Measurements from ENCODE around the gene CHI3L1.

The CHI3L1 gene

DNA sequence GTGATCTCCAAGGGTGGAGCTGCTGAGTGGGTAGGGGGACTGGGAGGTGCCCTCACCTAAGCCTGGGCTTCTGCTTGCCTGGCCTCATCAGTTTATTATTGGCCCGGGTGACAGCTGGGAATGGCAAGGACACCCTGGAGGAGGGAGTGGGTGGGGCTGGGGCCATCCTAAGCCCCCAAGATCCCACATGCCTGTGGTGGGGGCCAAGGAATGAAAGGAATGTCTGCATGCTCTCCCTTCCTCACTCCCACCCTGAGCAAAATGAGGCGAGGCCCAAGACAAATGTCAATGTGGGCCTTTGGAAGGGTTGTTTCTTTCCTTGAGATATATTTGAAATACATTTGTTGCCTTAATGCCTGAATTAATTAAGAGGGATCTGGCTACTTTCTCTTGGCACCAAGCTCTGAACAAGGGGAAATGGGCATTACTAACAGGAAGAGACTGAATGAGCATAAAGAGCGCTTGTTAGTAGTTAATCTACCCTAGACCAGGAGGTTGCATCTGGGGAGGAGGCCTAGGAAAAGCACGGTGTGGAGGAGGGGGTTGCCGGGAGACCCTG lies 19.7 kb upstream of the CHI3L1 start:
- no peaks in the 10 kb centered on the region for H3K27me3 ChIP-seq (ENCODE audit: insufficient read depth, low read depth)
- no peaks in the 10 kb centered on the region for H3K36me3 ChIP-seq (ENCODE audit: insufficient read depth)
- no peaks in the 10 kb centered on the region for H3K4me1 ChIP-seq (ENCODE audit: low read depth, poor library complexity, severe bottlenecking)
- H3K27ac ChIP-seq = no peak overlapping the region
- no peak overlapping the region for H3K9ac ChIP-seq
- H3K4me2 ChIP-seq = no peak overlapping the region
- H2AFZ ChIP-seq (ENCODE audit: low read depth) = no peak overlapping the region
- no peaks in the 10 kb centered on the region for H3K79me2 ChIP-seq (ENCODE audit: insufficient read depth, low read depth)
- TF ChIP-seq, protein P1, sequence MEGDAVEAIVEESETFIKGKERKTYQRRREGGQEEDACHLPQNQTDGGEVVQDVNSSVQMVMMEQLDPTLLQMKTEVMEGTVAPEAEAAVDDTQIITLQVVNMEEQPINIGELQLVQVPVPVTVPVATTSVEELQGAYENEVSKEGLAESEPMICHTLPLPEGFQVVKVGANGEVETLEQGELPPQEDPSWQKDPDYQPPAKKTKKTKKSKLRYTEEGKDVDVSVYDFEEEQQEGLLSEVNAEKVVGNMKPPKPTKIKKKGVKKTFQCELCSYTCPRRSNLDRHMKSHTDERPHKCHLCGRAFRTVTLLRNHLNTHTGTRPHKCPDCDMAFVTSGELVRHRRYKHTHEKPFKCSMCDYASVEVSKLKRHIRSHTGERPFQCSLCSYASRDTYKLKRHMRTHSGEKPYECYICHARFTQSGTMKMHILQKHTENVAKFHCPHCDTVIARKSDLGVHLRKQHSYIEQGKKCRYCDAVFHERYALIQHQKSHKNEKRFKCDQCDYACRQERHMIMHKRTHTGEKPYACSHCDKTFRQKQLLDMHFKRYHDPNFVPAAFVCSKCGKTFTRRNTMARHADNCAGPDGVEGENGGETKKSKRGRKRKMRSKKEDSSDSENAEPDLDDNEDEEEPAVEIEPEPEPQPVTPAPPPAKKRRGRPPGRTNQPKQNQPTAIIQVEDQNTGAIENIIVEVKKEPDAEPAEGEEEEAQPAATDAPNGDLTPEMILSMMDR (conservative IDR thresholded peaks at IDR 0.05; ENCODE audit: low read depth, low read length) = no peak
- H4K20me1 ChIP-seq (ENCODE audit: insufficient read depth) = no peaks in the 10 kb centered on the region
- H3K4me3 ChIP-seq (IDR thresholded peaks at IDR 0.05; ENCODE audit: insufficient read depth, low read depth, low read length) = no peak overlapping the region

DNA sequence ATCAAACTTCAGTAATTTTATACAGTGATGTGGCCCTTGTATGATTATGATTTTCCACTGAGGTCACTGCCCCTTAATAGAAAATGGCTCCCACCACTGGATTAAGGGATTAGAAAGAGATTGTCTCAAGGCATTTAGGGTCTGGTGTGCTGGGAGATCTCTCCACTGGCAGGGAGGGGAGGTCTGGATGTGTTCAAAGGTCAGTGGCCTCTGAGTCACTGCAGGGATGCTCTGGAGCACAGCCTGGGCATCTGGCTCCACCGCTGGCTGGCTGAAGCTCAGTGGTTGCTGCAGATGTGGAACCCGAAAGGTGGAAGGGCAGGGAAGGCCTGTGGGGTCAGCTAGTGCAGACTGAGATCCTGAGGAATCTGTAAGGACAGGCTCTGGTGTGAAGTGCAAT lies 18.3 kb upstream of the CHI3L1 start:
- no peaks in the 10 kb centered on the region for H3K27me3 ChIP-seq (ENCODE audit: insufficient read depth, low read depth)
- TF ChIP-seq, protein P1 (conservative IDR thresholded peaks at IDR 0.05; ENCODE audit: low read depth, low read length) = no peak
- H2AFZ ChIP-seq (ENCODE audit: low read depth) = no peak overlapping the region
- no peak overlapping the region for H3K9ac ChIP-seq
- no peaks in the 10 kb centered on the region for H4K20me1 ChIP-seq (ENCODE audit: insufficient read depth)
- no peak overlapping the region for H3K27ac ChIP-seq
- no peaks in the 10 kb centered on the region for H3K4me1 ChIP-seq (ENCODE audit: low read depth, poor library complexity, severe bottlenecking)
- H3K36me3 ChIP-seq (ENCODE audit: insufficient read depth) = no peaks in the 10 kb centered on the region
- H3K4me2 ChIP-seq = no peak overlapping the region
- no peaks in the 10 kb centered on the region for H3K79me2 ChIP-seq (ENCODE audit: insufficient read depth, low read depth)
- H3K4me3 ChIP-seq (IDR thresholded peaks at IDR 0.05; ENCODE audit: insufficient read depth, low read depth, low read length) = no peak overlapping the region

DNA sequence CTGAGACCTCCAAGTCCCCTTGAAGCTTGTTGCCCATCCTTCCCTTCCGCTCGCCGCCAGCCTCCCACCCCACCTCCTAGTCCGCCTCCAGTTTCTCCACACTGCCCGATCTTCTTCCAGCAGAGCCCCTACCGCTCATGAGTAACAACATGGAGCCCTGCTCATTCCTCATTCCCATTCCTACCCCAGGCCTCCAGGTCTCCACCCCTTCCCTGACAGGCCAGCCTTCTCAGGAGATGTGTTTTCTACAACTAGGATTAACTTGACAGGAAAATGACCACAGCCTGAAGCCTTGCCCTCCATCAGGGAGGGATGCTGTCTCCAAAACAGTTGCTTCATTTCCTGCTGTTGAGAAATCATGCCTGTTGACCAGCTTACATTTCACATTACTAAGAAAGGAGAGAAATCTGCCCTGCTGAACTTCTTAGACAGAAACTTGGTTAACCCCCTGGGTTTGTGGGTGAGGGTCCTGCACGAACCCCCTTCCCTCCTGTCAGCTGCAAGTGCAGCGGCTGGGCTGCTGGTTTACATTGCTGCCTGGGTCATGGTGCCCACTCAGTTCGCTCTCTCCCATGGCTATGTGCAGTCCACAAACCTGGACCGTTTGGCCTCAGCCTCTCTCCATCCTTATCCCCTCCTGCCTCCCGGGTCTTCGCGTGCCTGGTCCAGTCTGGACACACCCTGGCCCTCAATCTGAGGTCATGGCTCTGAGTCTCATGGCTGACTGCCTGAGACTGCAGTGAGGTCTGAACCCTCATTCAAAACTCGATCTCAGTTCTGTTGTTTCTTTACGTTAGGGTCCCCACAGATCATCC lies 16.1 kb upstream of the CHI3L1 start:
- TF ChIP-seq, protein P1 (conservative IDR thresholded peaks at IDR 0.05; ENCODE audit: low read depth, low read length) = no peak
- H2AFZ ChIP-seq (ENCODE audit: low read depth) = no peak overlapping the region
- H3K4me1 ChIP-seq (ENCODE audit: low read depth, poor library complexity, severe bottlenecking) = no peaks in the 10 kb centered on the region
- H3K4me2 ChIP-seq = no peak overlapping the region
- H3K27me3 ChIP-seq (ENCODE audit: insufficient read depth, low read depth) = no peaks in the 10 kb centered on the region
- H3K4me3 ChIP-seq (IDR thresholded peaks at IDR 0.05; ENCODE audit: insufficient read depth, low read depth, low read length) = no peak overlapping the region
- H3K79me2 ChIP-seq (ENCODE audit: insufficient read depth, low read depth) = no peaks in the 10 kb centered on the region
- H3K9ac ChIP-seq = no peak overlapping the region
- H3K36me3 ChIP-seq (ENCODE audit: insufficient read depth) = no peaks in the 10 kb centered on the region
- no peak overlapping the region for H3K27ac ChIP-seq
- no peaks in the 10 kb centered on the region for H4K20me1 ChIP-seq (ENCODE audit: insufficient read depth)

DNA sequence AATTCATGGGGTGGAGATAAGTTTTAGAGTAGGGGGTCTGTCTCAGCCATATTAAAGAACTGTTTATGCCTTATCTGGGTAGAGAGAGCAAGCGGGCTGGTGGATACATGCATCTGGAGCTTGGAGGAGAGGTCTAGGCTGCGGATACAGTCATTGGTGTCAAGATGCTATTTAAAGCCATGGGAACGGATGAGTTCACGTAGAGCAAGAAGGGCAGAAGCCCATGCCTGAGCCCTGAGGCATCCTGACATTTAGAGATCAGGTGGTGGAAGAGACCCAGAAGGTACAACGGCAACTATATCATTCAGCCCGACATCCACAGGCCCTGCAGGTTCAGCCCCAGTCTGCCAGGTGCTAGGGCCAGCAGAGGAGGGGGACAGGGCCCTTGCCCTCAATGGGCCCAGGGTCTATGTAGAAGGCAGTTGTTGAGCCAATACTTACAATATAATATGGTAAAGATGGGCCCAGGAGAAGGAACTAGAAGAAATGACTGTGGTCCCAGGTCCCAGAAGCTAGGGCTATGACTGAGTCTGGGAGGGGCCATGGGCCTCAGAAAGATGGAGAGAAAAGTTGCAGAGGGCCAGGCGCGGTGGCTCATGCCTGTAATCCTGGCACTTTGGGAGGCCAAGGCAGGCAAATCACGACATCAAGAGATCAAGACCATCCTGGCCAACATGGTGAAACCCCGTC lies 15.2 kb upstream of the CHI3L1 start:
- no peaks in the 10 kb centered on the region for H3K27me3 ChIP-seq (ENCODE audit: insufficient read depth, low read depth)
- H3K4me1 ChIP-seq (ENCODE audit: low read depth, poor library complexity, severe bottlenecking) = no peaks in the 10 kb centered on the region
- H3K36me3 ChIP-seq (ENCODE audit: insufficient read depth) = no peaks in the 10 kb centered on the region
- no peak overlapping the region for H3K9ac ChIP-seq
- no peak overlapping the region for H2AFZ ChIP-seq (ENCODE audit: low read depth)
- H3K79me2 ChIP-seq (ENCODE audit: insufficient read depth, low read depth) = no peaks in the 10 kb centered on the region
- no peaks in the 10 kb centered on the region for H4K20me1 ChIP-seq (ENCODE audit: insufficient read depth)
- TF ChIP-seq, protein P1 (conservative IDR thresholded peaks at IDR 0.05; ENCODE audit: low read depth, low read length) = no peak
- H3K4me3 ChIP-seq (IDR thresholded peaks at IDR 0.05; ENCODE audit: insufficient read depth, low read depth, low read length) = no peak overlapping the region
- no peak overlapping the region for H3K27ac ChIP-seq
- H3K4me2 ChIP-seq = no peak overlapping the region
